Measurements from ENCODE around the gene UROD. TPM values are rescaled to one million over a fixed set of nuclear protein-coding genes. Genes with fewer than 3 reads are reported as not detected.
A peak's percentile ranks its signal among the peaks of the same experiment; 100 is the strongest.

Gene UROD
- total RNA-seq, 1 experiment from 2014 or later: 118 TPM

DNA sequence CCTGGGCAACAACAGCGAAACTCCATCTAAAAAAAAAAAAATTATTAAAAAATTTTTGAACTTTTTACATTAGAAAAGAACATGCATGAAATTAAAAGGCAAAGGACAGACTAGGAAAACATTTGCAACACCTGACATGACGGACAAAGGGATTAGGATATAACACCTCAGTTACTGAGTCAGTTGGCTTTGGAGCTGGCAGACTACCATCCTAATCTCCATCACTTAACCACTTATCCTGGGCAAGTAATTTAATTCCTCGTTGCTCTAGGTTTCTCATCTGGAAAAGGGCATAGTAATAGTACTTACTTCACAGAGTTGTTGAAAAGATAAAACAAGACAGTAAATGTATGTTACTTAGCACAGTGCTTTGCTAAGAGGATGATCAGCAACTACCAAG, 12.8 kb upstream of the UROD start:
- ChIA-PET CTCF (no interaction called here), POLR2A (interaction anchor here (0.5 to 0.7 kb wide), 2 partner anchors 29 to 188 kb away, joined by 3 read pairs; no protein-coding TSS in a partner anchor)
- Mint-ChIP-seq H3K4me1 (peaks cover 6% of the 10 kb centered on the region), H3K4me3 (no peak overlapping the region), H3K9me3 (peaks cover 7% of the 10 kb centered on the region; the same call in 1 of the 2 replicates), H3K36me3 (peaks cover 13% of the 10 kb centered on the region), H3K27me3 (ENCODE audit: low read depth) (no peaks in the 10 kb centered on the region), H3K27ac (no peak overlapping the region)
- TF ChIP-seq ZNF219 (CRISPR knock-in tag; IDR thresholded peaks at IDR 0.05; ENCODE audit: borderline replicate concordance): no peak
- no peak for TF ChIP-seq RELA (CRISPR knock-in tag; IDR thresholded peaks at IDR 0.05; ENCODE audit: borderline replicate concordance)
- TF ChIP-seq, protein P1, sequence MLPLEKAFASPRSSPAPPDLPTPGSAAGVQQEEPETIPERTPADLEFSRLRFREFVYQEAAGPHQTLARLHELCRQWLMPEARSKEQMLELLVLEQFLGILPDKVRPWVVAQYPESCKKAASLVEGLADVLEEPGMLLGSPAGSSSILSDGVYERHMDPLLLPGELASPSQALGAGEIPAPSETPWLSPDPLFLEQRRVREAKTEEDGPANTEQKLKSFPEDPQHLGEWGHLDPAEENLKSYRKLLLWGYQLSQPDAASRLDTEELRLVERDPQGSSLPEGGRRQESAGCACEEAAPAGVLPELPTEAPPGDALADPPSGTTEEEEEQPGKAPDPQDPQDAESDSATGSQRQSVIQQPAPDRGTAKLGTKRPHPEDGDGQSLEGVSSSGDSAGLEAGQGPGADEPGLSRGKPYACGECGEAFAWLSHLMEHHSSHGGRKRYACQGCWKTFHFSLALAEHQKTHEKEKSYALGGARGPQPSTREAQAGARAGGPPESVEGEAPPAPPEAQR (CRISPR knock-in tag; IDR thresholded peaks at IDR 0.05): no peak
- TF ChIP-seq NFATC4 (CRISPR knock-in tag; IDR thresholded peaks at IDR 0.05): no peak
- no peak for TF ChIP-seq NR3C1 (CRISPR knock-in tag; conservative IDR thresholded peaks at IDR 0.05; ENCODE audit: low read depth)
- TF ChIP-seq NFE2L1 (CRISPR knock-in tag; IDR thresholded peaks at IDR 0.05): no peak
- TF ChIP-seq, protein P2, sequence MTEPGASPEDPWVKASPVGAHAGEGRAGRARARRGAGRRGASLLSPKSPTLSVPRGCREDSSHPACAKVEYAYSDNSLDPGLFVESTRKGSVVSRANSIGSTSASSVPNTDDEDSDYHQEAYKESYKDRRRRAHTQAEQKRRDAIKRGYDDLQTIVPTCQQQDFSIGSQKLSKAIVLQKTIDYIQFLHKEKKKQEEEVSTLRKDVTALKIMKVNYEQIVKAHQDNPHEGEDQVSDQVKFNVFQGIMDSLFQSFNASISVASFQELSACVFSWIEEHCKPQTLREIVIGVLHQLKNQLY (CRISPR knock-in tag; IDR thresholded peaks at IDR 0.05): no peak
- TF ChIP-seq, protein P3, sequence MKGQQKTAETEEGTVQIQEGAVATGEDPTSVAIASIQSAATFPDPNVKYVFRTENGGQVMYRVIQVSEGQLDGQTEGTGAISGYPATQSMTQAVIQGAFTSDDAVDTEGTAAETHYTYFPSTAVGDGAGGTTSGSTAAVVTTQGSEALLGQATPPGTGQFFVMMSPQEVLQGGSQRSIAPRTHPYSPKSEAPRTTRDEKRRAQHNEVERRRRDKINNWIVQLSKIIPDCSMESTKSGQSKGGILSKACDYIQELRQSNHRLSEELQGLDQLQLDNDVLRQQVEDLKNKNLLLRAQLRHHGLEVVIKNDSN (CRISPR knock-in tag; IDR thresholded peaks at IDR 0.05): no peak
- TF ChIP-seq, protein P4, sequence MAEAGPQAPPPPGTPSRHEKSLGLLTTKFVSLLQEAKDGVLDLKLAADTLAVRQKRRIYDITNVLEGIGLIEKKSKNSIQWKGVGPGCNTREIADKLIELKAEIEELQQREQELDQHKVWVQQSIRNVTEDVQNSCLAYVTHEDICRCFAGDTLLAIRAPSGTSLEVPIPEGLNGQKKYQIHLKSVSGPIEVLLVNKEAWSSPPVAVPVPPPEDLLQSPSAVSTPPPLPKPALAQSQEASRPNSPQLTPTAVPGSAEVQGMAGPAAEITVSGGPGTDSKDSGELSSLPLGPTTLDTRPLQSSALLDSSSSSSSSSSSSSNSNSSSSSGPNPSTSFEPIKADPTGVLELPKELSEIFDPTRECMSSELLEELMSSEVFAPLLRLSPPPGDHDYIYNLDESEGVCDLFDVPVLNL (CRISPR knock-in tag; IDR thresholded peaks at IDR 0.05; ENCODE audit: borderline replicate concordance, low read depth): no peak
- DNase-seq (ENCODE audit: low spot score): no peak
- ATAC-seq: no peak

DNA sequence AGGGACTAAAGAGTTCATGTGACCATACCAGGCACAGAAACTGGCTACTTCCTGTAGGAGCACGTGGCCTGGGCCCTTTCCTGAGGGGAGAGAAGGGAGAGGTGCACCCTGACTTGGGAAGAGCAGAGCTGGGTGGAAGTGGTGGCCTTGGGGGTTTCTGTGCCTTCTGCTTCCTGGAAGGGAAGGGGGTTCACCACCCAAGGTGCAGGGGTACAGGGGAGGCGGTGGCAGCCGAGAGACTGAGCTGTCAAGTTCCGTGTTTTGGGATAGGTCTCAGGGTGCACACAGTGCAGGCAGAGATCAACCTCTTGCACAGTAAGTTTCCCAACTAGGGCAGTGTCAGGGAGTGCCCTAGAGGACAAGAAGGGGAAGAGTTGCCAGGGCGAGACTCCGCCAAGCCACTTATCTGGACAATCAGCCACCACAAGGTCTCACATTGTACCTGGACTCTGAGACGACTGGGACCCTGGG, 11.0 kb upstream of the UROD start:
- Mint-ChIP-seq H3K4me3 (no peak overlapping the region), H3K36me3 (peaks cover 24% of the 10 kb centered on the region), H3K27me3 (ENCODE audit: low read depth) (no peaks in the 10 kb centered on the region), H3K9me3 (no peaks in the 10 kb centered on the region), H3K27ac (peak overlapping the region; percentile 22; the same call in 1 of the 2 replicates), H3K4me1 (peaks cover 6% of the 10 kb centered on the region)
- DNase-seq (ENCODE audit: low spot score) (no peak), ATAC-seq (no peak; the same call in 1 of the 2 replicates)
- ChIA-PET CTCF (interaction anchor here (0.5 to 2.0 kb wide), 2 partner anchors 165 to 190 kb away, joined by 4 read pairs; no protein-coding TSS in a partner anchor), POLR2A (interaction anchor here (1.2 kb wide), 1 partner anchor 11 kb away, joined by 4 read pairs; the partner anchor contains the start of gene UROD)
- no peak for TF ChIP-seq MXD4 (CRISPR knock-in tag; IDR thresholded peaks at IDR 0.05; ENCODE audit: borderline replicate concordance)
- TF ChIP-seq GRHL2 (CRISPR knock-in tag; IDR thresholded peaks at IDR 0.05; ENCODE audit: insufficient replicate concordance, severe bottlenecking): no peak
- TF ChIP-seq, protein P5, sequence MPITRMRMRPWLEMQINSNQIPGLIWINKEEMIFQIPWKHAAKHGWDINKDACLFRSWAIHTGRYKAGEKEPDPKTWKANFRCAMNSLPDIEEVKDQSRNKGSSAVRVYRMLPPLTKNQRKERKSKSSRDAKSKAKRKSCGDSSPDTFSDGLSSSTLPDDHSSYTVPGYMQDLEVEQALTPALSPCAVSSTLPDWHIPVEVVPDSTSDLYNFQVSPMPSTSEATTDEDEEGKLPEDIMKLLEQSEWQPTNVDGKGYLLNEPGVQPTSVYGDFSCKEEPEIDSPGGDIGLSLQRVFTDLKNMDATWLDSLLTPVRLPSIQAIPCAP (CRISPR knock-in tag; IDR thresholded peaks at IDR 0.05): no peak
- TF ChIP-seq FOXJ3 (CRISPR knock-in tag; IDR thresholded peaks at IDR 0.05; ENCODE audit: borderline replicate concordance): no peak
- TF ChIP-seq NFE2L1 (CRISPR knock-in tag; IDR thresholded peaks at IDR 0.05): no peak
- TF ChIP-seq OVOL2 (CRISPR knock-in tag; IDR thresholded peaks at IDR 0.05; ENCODE audit: borderline replicate concordance): no peak
- TF ChIP-seq ZNF121 (CRISPR knock-in tag; IDR thresholded peaks at IDR 0.05): no peak
- TF ChIP-seq, protein P6, sequence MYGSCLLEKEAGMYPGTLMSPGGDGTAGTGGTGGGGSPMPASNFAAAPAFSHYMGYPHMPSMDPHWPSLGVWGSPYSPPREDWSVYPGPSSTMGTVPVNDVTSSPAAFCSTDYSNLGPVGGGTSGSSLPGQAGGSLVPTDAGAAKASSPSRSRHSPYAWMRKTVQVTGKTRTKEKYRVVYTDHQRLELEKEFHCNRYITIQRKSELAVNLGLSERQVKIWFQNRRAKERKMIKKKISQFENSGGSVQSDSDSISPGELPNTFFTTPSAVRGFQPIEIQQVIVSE (CRISPR knock-in tag; IDR thresholded peaks at IDR 0.05; ENCODE audit: borderline replicate concordance): no peak
- TF ChIP-seq, protein P7, sequence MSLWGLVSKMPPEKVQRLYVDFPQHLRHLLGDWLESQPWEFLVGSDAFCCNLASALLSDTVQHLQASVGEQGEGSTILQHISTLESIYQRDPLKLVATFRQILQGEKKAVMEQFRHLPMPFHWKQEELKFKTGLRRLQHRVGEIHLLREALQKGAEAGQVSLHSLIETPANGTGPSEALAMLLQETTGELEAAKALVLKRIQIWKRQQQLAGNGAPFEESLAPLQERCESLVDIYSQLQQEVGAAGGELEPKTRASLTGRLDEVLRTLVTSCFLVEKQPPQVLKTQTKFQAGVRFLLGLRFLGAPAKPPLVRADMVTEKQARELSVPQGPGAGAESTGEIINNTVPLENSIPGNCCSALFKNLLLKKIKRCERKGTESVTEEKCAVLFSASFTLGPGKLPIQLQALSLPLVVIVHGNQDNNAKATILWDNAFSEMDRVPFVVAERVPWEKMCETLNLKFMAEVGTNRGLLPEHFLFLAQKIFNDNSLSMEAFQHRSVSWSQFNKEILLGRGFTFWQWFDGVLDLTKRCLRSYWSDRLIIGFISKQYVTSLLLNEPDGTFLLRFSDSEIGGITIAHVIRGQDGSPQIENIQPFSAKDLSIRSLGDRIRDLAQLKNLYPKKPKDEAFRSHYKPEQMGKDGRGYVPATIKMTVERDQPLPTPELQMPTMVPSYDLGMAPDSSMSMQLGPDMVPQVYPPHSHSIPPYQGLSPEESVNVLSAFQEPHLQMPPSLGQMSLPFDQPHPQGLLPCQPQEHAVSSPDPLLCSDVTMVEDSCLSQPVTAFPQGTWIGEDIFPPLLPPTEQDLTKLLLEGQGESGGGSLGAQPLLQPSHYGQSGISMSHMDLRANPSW (CRISPR knock-in tag; conservative IDR thresholded peaks at IDR 0.05; ENCODE audit: low read depth): no peak
- TF ChIP-seq NR1H2 (CRISPR knock-in tag; IDR thresholded peaks at IDR 0.05): no peak
- TF ChIP-seq, protein P8, sequence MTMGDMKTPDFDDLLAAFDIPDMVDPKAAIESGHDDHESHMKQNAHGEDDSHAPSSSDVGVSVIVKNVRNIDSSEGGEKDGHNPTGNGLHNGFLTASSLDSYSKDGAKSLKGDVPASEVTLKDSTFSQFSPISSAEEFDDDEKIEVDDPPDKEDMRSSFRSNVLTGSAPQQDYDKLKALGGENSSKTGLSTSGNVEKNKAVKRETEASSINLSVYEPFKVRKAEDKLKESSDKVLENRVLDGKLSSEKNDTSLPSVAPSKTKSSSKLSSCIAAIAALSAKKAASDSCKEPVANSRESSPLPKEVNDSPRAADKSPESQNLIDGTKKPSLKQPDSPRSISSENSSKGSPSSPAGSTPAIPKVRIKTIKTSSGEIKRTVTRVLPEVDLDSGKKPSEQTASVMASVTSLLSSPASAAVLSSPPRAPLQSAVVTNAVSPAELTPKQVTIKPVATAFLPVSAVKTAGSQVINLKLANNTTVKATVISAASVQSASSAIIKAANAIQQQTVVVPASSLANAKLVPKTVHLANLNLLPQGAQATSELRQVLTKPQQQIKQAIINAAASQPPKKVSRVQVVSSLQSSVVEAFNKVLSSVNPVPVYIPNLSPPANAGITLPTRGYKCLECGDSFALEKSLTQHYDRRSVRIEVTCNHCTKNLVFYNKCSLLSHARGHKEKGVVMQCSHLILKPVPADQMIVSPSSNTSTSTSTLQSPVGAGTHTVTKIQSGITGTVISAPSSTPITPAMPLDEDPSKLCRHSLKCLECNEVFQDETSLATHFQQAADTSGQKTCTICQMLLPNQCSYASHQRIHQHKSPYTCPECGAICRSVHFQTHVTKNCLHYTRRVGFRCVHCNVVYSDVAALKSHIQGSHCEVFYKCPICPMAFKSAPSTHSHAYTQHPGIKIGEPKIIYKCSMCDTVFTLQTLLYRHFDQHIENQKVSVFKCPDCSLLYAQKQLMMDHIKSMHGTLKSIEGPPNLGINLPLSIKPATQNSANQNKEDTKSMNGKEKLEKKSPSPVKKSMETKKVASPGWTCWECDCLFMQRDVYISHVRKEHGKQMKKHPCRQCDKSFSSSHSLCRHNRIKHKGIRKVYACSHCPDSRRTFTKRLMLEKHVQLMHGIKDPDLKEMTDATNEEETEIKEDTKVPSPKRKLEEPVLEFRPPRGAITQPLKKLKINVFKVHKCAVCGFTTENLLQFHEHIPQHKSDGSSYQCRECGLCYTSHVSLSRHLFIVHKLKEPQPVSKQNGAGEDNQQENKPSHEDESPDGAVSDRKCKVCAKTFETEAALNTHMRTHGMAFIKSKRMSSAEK (CRISPR knock-in tag; IDR thresholded peaks at IDR 0.05; ENCODE audit: borderline replicate concordance): no peak
- no peak for TF ChIP-seq SMAD3 (CRISPR knock-in tag; IDR thresholded peaks at IDR 0.05; ENCODE audit: borderline replicate concordance)
- no peak for TF ChIP-seq NR3C1 (CRISPR knock-in tag; conservative IDR thresholded peaks at IDR 0.05; ENCODE audit: low read depth)
